ENCODE measurements around the gene CFAP46.

DNA sequence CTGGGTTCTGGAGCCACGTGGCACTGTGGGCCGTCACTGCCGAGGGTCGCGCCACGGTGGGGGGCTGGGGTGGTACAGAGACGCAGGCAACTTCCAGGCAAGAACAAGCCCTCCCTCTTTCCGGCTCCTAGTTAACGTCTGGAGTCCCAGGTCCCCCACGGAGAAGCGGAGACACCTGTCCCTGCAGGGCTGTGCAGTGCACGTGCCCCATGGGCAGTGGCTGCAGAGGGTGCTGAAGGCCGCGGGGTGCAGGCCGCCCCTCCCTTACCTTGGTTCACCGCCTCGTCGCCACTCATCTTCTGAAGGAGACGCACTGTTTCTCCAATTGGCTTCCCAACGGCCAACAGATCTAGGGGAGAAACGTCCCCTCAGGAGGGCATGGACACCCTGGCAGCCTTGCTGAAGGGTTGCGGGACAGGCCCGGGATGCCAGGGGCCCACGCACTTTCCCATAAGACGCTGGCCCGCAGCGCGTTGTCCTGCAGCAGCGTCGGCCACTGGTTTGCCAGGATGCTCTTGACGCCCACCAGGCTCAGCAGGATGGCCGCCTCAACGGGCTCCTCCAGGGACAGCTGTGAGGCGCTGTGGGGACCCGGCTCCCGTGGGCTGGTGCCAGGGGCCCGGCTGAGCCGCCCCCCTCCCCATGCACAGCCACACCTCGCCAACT is 132.1 kb downstream of the CFAP46 start:
- TF ChIP-seq CTCF (IDR thresholded peaks at IDR 0.05; ENCODE audit: insufficient read depth, low read depth, low read length) (no peak), EZH2 (IDR thresholded peaks at IDR 0.05; ENCODE audit: insufficient read depth, low read length) (no peak)

Data from astrocyte (in vitro differentiated cells and primary cell).